Measurements from ENCODE around the gene PEAK3.

Gene PEAK3, protein sequence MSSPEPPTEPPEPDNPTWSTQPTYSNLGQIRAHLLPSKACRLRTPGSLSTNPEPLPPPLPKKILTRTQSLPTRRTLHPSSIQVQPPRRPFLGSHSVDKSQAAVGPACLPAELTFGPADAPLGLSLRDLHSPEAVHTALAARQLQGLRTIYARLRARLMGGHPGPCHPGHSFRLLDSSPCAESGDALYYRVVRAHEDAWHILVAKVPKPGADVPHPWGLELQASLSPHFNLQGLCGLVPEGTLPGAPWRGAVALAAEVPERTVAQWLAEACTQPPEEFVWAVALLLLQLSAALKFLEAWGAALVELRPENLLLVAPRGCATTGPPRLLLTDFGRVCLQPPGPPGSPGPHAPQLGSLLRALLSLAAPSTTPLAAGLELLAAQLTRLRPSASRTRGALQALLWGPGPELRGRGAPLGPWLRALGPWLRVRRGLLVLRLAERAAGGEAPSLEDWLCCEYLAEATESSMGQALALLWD

GRCh38 chr19:2282062-2282861 lies at the start of gene PEAK3:
Gene PEAK3 (minus strand): TSS chr19:2282175. CDS start chr19:2280931, 1,244 bp downstream.
- DNase-seq = no peak

DNA sequence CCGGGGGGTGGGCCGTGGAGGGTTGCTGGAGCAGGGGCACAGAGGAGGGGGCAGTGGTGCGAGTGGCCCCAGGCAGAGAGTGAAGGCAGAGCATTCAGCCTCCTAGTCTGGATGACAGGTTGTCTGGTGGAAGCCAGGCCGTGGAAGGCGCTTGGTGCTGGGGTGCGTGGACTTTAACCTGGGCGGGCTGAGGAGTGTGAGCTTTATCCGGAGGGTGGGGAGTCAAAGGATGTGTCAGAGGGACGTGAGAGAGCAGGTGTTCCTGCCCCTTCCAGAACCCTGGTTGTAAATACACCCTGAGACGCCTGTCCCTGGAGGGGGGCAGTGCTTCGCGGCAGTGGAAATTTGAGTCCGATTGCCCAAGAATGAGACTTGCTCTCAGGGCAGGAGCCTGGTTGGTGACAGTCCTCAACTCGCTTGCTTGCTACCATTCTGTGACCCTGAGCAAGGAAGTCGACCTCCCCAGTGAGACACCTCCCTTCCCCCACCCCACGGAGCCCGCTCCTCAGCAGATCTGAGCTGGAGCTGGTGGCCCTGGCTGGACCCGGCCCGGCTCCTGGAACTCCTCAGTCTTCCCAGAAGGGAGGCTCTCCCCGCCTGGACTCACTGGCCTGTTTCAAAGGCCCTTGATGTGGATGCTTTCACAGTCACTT lies 48.8 kb upstream of the PEAK3 start:
- DNase-seq = no peak

DNA sequence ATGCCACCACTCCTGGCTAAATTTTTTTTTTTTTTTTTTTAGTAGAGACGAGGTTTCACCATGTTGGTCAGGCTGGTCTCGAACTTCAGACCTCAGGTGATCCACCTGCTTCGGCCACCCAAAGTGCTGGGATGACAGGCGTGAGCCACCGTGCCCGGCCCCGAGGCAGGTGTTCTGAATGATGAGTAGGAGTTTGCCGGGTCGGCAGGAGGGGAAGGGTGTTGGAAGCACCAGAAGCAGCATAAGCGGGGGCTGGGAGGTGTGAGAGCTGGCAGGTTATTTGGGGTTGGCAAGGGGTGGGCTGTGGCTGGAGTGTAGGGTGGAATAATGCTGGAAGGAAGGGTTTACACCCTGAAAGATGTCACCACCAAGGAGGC lies 48.3 kb upstream of the PEAK3 start:
- DNase-seq = no peak

- DNase-seq = no peak
These were observed 47.5 kb upstream of the PEAK3 start for GRCh38 chr19:2329501-2329916.

DNA sequence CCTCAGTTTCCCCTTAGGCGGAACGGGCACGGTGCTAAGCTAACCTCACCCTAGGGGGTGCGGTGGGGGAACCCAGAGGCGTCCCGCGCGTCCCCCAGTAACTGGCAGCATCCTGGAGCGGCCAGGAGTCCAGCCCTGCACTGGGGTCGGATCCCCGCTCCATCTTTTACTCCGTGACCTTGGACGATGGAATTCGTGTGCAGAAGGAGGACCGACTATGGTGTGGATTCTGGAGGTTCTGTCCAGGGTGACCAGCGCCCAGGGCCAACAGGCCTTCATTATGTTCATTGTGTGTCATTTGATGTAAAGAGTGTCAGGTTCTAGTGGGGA lies 47.1 kb upstream of the PEAK3 start:
- no peak for DNase-seq

GRCh38 chr19:2328401-2329148 lies 46.6 kb upstream of the PEAK3 start, which contains the start of the genes LSM7 and SPPL2B:
Gene LSM7 (minus strand): TSS chr19:2328586. CDS start chr19:2328566, 20 bp downstream.
Gene SPPL2B (plus strand): TSS chr19:2328684. CDS start chr19:2328710, 26 bp downstream.
- no peak for DNase-seq

DNA sequence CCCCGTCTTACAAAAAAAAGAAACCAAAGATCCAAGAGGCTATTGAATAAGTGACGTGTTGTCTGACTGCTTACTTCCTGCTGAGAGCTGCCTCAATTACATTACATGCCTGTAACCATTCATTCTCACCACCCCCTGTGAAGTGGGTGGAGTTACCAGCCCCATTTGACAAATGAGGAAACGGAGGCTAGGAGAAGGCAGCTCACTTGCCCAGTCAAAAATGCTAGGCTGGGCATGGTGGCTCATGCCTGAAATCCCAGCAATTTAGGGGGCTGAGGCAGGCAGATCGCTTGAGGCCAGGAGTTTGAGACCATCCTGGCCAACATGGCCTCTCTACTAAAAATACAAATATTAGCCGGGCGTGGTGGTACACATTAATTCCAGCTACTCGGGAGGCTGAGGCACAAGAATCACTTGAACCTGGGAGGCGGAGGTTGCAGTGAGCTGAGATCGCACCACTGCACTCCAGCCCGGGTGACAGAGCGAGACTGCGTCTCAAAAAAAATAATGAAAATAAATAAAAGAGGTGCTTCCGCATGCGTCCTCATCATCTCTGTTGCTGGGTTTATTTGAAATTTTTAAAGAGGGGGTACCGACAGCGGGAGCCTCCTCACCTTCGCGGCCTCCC lies 45.9 kb upstream of the PEAK3 start:
- DNase-seq = no peak

DNA sequence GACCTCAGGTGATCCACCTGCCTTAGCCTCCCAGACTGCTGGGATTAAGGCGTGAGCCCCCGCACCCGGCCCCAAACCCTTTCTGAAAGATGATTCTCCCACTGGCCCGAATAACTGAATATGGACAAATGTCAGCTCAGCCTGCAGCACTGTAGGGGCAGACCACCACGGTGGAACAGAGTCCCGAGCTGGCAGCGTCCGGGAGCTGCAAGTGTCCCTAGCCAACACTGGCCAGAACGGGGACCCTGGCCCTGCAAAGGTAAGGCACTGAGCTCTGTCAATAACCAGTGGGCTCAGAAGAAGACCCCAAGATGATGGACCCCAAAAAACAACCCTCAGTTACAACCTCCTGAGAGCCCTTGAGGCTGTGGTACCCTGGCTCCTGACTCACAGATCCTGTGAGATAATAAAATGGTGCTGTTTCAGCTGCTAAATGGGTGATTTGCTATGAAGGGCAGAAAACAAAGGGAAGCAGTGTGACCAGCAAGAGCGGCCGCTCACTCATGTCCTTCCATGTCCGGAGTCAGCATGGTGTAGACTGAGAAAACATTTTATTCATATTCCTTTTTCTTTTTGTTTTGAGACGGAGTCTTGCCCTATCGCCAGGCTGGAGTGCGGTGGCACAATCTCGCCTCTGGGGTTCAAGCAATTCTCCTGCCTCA lies 44.9 kb upstream of the PEAK3 start:
- DNase-seq = no peak

DNA sequence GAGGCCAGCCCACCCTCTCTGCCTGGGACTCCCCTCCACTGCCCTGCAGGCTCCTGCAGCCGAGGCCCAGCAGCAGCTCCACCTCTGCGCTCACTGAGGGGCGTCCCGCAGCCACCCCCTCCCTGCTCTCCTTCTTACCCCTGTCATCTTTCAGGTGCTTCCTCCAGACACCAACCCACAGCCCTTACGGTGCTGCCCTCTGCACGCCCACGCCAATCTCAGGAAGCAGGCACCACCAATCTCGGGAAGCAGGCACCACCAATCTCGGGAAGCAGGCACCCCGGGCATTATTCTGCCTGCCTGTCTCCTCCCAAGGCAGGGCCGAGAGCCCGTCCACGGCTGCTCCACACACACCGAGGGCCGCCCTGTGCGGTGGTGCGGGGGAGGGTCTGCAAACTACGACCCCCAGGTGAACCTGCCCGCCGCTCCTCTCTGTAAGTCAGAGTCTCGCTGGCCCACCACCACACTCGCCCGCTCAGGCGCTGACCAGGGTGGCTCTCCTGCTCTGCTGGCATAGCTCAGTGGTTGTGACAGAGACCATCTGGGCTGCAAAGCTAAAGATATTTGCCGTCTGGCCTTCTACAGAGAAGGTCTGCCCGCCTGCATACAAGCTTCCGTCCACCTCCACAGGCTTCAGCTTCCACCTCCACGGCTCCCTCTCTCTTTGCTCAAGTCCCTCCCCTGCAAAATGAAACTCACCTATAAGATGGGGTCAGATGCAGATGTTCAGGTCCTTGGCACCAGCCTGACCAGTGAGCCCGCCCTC lies 43.5 kb upstream of the PEAK3 start:
- DNase-seq = no peak

GRCh38 chr19:2324220-2324948 lies 42.4 kb upstream of the PEAK3 start:
- no peak for DNase-seq

- DNase-seq = no peak
These were observed 41.7 kb upstream of the PEAK3 start for GRCh38 chr19:2323707-2324106.

GRCh38 chr19:2321565-2322283 lies 39.7 kb upstream of the PEAK3 start:
- no peak for DNase-seq

- DNase-seq = no peak
These were observed 39.0 kb upstream of the PEAK3 start for GRCh38 chr19:2320939-2321338.

GRCh38 chr19:2320049-2320448 lies 38.1 kb upstream of the PEAK3 start:
- no peak for DNase-seq

GRCh38 chr19:2319551-2319950 lies 37.6 kb upstream of the PEAK3 start:
- DNase-seq = no peak

- DNase-seq = no peak
These were observed 36.9 kb upstream of the PEAK3 start for GRCh38 chr19:2318923-2319322.

DNA sequence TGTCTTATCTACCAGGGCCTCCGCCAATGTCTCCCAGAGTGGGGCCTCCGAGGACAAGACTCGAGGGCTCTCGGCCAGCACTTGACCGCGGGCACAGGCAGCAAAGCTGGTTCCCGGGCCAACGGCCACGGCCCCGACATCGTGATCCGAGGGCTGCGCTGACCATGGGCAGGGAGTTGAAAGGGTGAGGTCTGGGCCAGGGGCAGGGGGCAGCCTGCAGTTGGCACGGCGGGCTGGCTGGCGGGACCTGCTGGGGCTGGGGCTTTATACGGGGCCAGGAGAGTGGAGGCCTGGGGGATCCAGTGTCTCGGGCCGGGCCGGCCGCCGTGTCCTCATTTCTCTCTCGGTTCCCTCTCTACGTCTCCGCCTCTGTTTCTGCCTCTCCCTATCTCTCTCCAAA lies 35.8 kb upstream of the PEAK3 start:
- no peak for DNase-seq

DNA sequence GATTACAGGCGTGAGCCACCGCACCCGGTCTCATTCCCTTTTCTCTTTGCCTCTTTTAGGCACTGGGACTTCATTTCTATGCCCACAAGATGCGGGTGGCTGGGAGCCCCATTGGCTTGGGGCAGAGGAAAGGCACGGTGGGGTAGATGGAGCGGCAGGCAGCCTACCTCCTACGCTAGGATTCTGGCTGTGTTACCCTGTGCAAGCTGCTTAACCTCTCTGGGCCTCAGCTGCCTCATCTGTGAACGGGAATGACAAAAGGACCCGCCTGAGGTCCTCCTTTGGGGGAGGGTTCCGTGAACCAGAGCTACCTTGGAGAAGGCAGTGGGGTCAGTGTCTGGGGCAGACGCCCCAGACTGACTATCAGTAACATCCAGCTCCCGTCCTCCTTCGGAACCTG lies 35.3 kb upstream of the PEAK3 start:
- DNase-seq = no peak

DNA sequence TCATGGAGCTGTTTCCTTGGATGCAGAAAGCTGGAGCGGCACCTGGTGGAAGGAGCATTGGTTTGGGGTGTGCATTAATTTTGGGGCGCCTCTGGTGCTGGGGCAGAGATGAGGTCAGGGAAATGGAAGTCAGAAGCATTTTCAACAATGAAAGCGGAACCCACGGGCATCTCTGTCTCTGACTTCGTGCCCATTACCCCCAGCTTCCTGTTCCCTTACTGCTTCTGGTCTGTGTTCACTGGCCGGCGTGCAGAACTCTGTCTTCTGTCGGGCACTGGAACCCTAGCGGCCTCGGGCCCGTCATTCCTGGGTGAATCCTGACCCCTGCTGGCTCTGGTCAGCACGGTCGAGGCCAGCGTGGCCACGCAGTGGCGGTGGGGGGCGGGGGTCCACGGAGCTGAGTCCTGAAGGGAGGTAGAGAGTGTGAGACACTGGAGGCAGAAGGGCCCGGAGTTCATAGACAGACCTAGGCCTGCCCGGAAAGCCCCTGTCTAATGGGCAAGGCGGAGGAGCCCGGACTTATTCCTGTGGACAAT lies 33.9 kb upstream of the PEAK3 start:
- no peak for DNase-seq

All from NCI-H510A (cell line).